H1 (cell line): ENCODE measurements around the gene NUP205. TPM values are rescaled to one million over a fixed set of nuclear protein-coding genes. Genes with fewer than 3 reads are reported as not detected.

ENCODE experiments used
- CTCF ChIA-PET: fragments of 300-600 bp; sonication (Branson Sonifier 250); formaldehyde crosslinking; loops from one replicate; lab custom pipeline; 2021; ENCODE audit not compliant: partially characterized antibody; lab: Charles Lee
- POLR2A ChIA-PET: fragments of 300-600 bp; sonication (Branson Sonifier 250); formaldehyde crosslinking; loops from one replicate; lab custom pipeline; 2021; ENCODE audit warnings: inconsistent platforms; ENCODE audit not compliant: partially characterized antibody; lab: Charles Lee
- DNase-seq, 2 experiments: peaks; one replicate each; pipeline versions ENCODE4 v3.0.0 to v3.0.0-alpha.2; 2010 to 2022; ENCODE audit warnings: low spot score in 2 of 2, low read depth in 1 of 2, mixed read lengths in 1 of 2
- FAIRE-seq: peaks from 2 replicates; lab custom pipeline; 2011; peaks lifted over from hg19 to GRCh38; lab: Jason Lieb, UNC
- H2AFZ ChIP-seq: 2 replicates; pipeline ENCODE4 v1.8.1; 2012; ENCODE audit warnings: low read length, inconsistent platforms
- H2AK5ac ChIP-seq: 2 replicates; pipeline ENCODE4 v1.6.1; 2013; ENCODE audit warnings: low read depth, low read length
- H2BK120ac ChIP-seq: replicated peaks from 2 replicates; pipeline ENCODE3; 2013; ENCODE audit warnings: low read depth, low read length, inconsistent platforms
- H2BK12ac ChIP-seq: 2 replicates; pipeline ENCODE4 v1.6.1; 2013; ENCODE audit warnings: low read depth, low read length
- H2BK15ac ChIP-seq: 2 replicates; pipeline ENCODE4 v1.6.1; 2013; ENCODE audit warnings: low read length
- H2BK20ac ChIP-seq: 2 replicates; pipeline ENCODE4 v1.6.1; 2013; ENCODE audit warnings: low read length
- H2BK5ac ChIP-seq: 2 replicates; pipeline ENCODE4 v1.6.1; 2013; ENCODE audit warnings: low read depth, low read length
- H3K14ac ChIP-seq: 2 replicates; pipeline ENCODE4 v1.6.1; 2013; ENCODE audit warnings: inconsistent platforms; ENCODE audit not compliant: insufficient read length
- H3K18ac ChIP-seq: 2 replicates; pipeline ENCODE4 v1.6.1; 2013; ENCODE audit warnings: low read length; ENCODE audit errors: extremely low read depth
- H3K23ac ChIP-seq: 2 replicates; pipeline ENCODE4 v1.6.1; 2013; ENCODE audit warnings: inconsistent platforms; ENCODE audit not compliant: insufficient read length
- H3K23me2 ChIP-seq: 2 replicates; pipeline ENCODE4 v1.6.1; 2013; ENCODE audit warnings: low read depth, low read length
- H3K27ac ChIP-seq: 2 replicates; pipeline ENCODE4 v1.6.1; 2011; ENCODE audit warnings: low read depth, low read length, inconsistent platforms
- H3K27me3 ChIP-seq, 4 experiments: replicated peaks in 1 of 4; 1 replicate in 1 of 4; 2 replicates in 3 of 4; pipeline versions ENCODE4 v1.6.1 to v1.8.1; 2011 to 2013; ENCODE audit warnings: low read length in 3 of 4, mild to moderate bottlenecking in 3 of 4, inconsistent platforms in 2 of 4, mixed read lengths in 2 of 4, moderate library complexity in 1 of 4; ENCODE audit not compliant: control insufficient read depth in 3 of 4, insufficient read depth in 3 of 4; ENCODE audit errors: extremely low read depth in 1 of 4
- H3K36me3 ChIP-seq, 4 experiments: 2 replicates each; pipeline versions ENCODE4 v1.6.1 to v1.8.1; 2011 to 2013; ENCODE audit warnings: mild to moderate bottlenecking in 4 of 4, low read length in 3 of 4, moderate library complexity in 2 of 4, control low read depth in 1 of 4, inconsistent platforms in 1 of 4; ENCODE audit not compliant: insufficient read depth in 4 of 4, control insufficient read depth in 2 of 4
- H3K4ac ChIP-seq: replicated peaks from 2 replicates; pipeline ENCODE3; 2013; ENCODE audit warnings: low read length, low read depth, mixed read lengths, inconsistent platforms; ENCODE audit not compliant: insufficient read length
- H3K4me1 ChIP-seq, 4 experiments: replicated peaks in 1 of 4; 1 replicate in 1 of 4; 2 replicates in 3 of 4; pipeline versions ENCODE4 v1.6.1 to v1.8.1; 2011 to 2013; ENCODE audit warnings: low read length in 3 of 4, inconsistent platforms in 2 of 4, mixed read lengths in 1 of 4; ENCODE audit not compliant: insufficient read depth in 4 of 4, control insufficient read depth in 3 of 4
- H3K4me2 ChIP-seq, 2 experiments: 2 replicates each; pipeline versions ENCODE4 v1.6.1 to v1.8.1; 2011 to 2013; ENCODE audit warnings: low read depth in 2 of 2, low read length in 2 of 2, control low read depth in 1 of 2, inconsistent platforms in 1 of 2, mild to moderate bottlenecking in 1 of 2; ENCODE audit not compliant: insufficient read depth in 1 of 2
- H3K4me3 ChIP-seq, 4 experiments: fragments of 200-600, 300-600 bp in 1 of 4; sonication (generic), shearing (Covaris generic), sonication (Bioruptor Twin) in 1 of 4; 2 replicates each; pipeline versions ENCODE4 v1.5.1 to v1.8.1; 2011 to 2016; ENCODE audit warnings: low read length in 4 of 4, low read depth in 3 of 4, control low read depth in 2 of 4, inconsistent platforms in 2 of 4, mild to moderate bottlenecking in 2 of 4, mixed read lengths in 1 of 4, moderate library complexity in 1 of 4; ENCODE audit not compliant: insufficient read depth in 2 of 4; ENCODE audit errors: extremely low read depth in 1 of 4
- H3K56ac ChIP-seq: replicated peaks from 2 replicates; pipeline ENCODE3; 2013; ENCODE audit warnings: low read depth, mild to moderate bottlenecking, mixed read lengths, low read length, inconsistent platforms; ENCODE audit not compliant: insufficient read length
- H3K79me1 ChIP-seq: 2 replicates; pipeline ENCODE4 v1.6.1; 2013; ENCODE audit warnings: low read depth, low read length, control low read depth
- H3K79me2 ChIP-seq, 2 experiments: 2 replicates each; pipeline versions ENCODE4 v1.6.1 to v1.8.1; 2012 to 2013; ENCODE audit warnings: low read length in 2 of 2, mild to moderate bottlenecking in 2 of 2, inconsistent platforms in 1 of 2; ENCODE audit not compliant: insufficient read depth in 2 of 2, control insufficient read depth in 1 of 2
- H3K9ac ChIP-seq, 4 experiments: replicated peaks in 1 of 4; 1 replicate in 1 of 4; 2 replicates in 3 of 4; pipeline versions ENCODE4 v1.6.1 to v1.8.1; 2011 to 2013; ENCODE audit warnings: low read depth in 3 of 4, low read length in 3 of 4, control low read depth in 2 of 4, mild to moderate bottlenecking in 2 of 4, moderate library complexity in 2 of 4, inconsistent platforms in 1 of 4; ENCODE audit errors: extremely low read depth in 1 of 4
- H3K9me3 ChIP-seq, 2 experiments: 2 replicates each; pipeline versions ENCODE4 v1.6.1 to v1.8.1; 2012 to 2013; ENCODE audit warnings: mild to moderate bottlenecking in 2 of 2, moderate library complexity in 2 of 2, control low read depth in 1 of 2, inconsistent platforms in 1 of 2, low read depth in 1 of 2, low read length in 1 of 2, mixed read lengths in 1 of 2; ENCODE audit not compliant: insufficient read depth in 2 of 2
- H4K20me1 ChIP-seq, 2 experiments: replicated peaks in 1 of 2; 2 replicates each; pipeline versions ENCODE3 to v1.8.1; 2011 to 2013; ENCODE audit warnings: inconsistent platforms in 2 of 2, low read length in 2 of 2, mild to moderate bottlenecking in 1 of 2; ENCODE audit not compliant: insufficient read depth in 2 of 2, control insufficient read depth in 1 of 2
- H4K5ac ChIP-seq: 2 replicates; pipeline ENCODE4 v1.6.1; 2013; ENCODE audit warnings: low read length, low read depth, mixed read lengths, inconsistent platforms; ENCODE audit not compliant: insufficient read length
- H4K8ac ChIP-seq: 2 replicates; pipeline ENCODE4 v1.8.0; 2013; ENCODE audit warnings: mild to moderate bottlenecking, moderate library complexity, low read length, inconsistent platforms; ENCODE audit not compliant: insufficient read depth; ENCODE audit errors: extremely low read depth
- H4K91ac ChIP-seq: replicated peaks from 2 replicates; pipeline ENCODE3; 2013; ENCODE audit warnings: low read length, mixed read lengths, inconsistent platforms; ENCODE audit not compliant: insufficient read length
- ATF2 ChIP-seq: IDR thresholded peaks from 2 replicates; pipeline ENCODE4 v1.6.1; 2012; ENCODE audit warnings: low read length, inconsistent platforms
- CHD2 ChIP-seq: IDR thresholded peaks from 2 replicates; pipeline ENCODE4 v1.6.1; 2012; ENCODE audit warnings: low read length, improper control_type of control experiment
- E2F6 ChIP-seq: IDR thresholded peaks from 2 replicates; pipeline ENCODE4 v1.6.1; 2012; ENCODE audit warnings: inconsistent platforms
- EGR1 ChIP-seq: IDR thresholded peaks from 2 replicates; pipeline ENCODE4 v1.6.1; 2011; ENCODE audit warnings: low read depth, low read length, borderline replicate concordance
- EZH2 ChIP-seq: fragments of 200-600 bp; sonication (generic); IDR thresholded peaks from 2 replicates; pipeline ENCODE4 v1.7.1; 2012; ENCODE audit warnings: low read depth, mild to moderate bottlenecking, moderate library complexity, low read length, inconsistent platforms; ENCODE audit not compliant: severe bottlenecking
- JUN ChIP-seq: IDR thresholded peaks from 2 replicates; pipeline ENCODE4 v1.6.1; 2011; ENCODE audit warnings: low read depth, mild to moderate bottlenecking, improper control_type of control experiment, low read length
- POLR2AphosphoS5 ChIP-seq: IDR thresholded peaks from 2 replicates; pipeline ENCODE4 v1.6.1; 2011; ENCODE audit warnings: low read depth, low read length
- SAP30 ChIP-seq: fragments of 300-600 bp; sonication (generic); IDR thresholded peaks from 2 replicates; pipeline ENCODE4 v1.7.1; 2012; ENCODE audit warnings: low read length, moderate library complexity, mild to moderate bottlenecking, inconsistent platforms; ENCODE audit not compliant: insufficient read depth, insufficient replicate concordance
- SIX5 ChIP-seq: IDR thresholded peaks from 2 replicates; pipeline ENCODE4 v1.6.1; 2011; ENCODE audit warnings: mild to moderate bottlenecking, low read depth, low read length
- WGBS, 2 experiments: shearing (Covaris generic) in 1 of 2; methylation state at CpG; one replicate each; pipeline versions ENCODE4 v1.1.6 to v1.1.7; 2013 to 2015; ENCODE audit warnings: low lambda C conversion rate in 2 of 2, mixed read lengths in 2 of 2, inconsistent platforms in 1 of 2, low coverage in 1 of 2, missing lambda C conversion rate in 1 of 2; ENCODE audit not compliant: insufficient replicate concordance in 2 of 2, insufficient coverage in 1 of 2, insufficient read length in 1 of 2; ENCODE audit errors: extremely low coverage in 1 of 2, missing lambda C conversion rate in 1 of 2; 5-methylcytosine and 5-hydroxymethylcytosine counted together
- polyA plus RNA-seq, 7 experiments: library from polyadenylated mRNA; depleted of rRNA in 3 of 7; stranded (reverse) in 5 of 7; unstranded in 2 of 7; fragments of >200 nt in 5 of 7; fragments of 200-250 nt in 2 of 7; gene quantifications; 1 replicate in 5 of 7; 2 replicates in 1 of 7; 4 replicates in 1 of 7; pipeline versions ENCODE4 v1.2.1 to v1.2.3, GENCODE V29; 2011 to 2013; ENCODE audit warnings: missing spikeins in 2 of 7, mixed read lengths in 2 of 7
- total RNA-seq: library from RNA; stranded (reverse); fragmentation: NEBNext Ultra II Directional; extraction: Animal tissue kit (Norgen Biotek cat#: 25700); gene quantifications from 2 replicates; pipeline ENCODE4 v1.2.1, GENCODE V29; 2021
- TF ChIP-seq, protein P1 (sequence below): IDR thresholded peaks from 2 replicates; pipeline ENCODE4 v1.6.1; 2011; ENCODE audit warnings: low read length, improper control_type of control experiment

NUP205 gene
- total and polyA plus RNA-seq, 2 of the 8 experiments (the other 6 are each of a cell fraction or from before 2014, with no cell fraction given) = 148 to 216 TPM

- H2AK5ac ChIP-seq = no peak overlapping the region
- TF ChIP-seq JUN = no peak
- TF ChIP-seq EGR1 = no peak
- TF ChIP-seq SIX5 = no peak
- TF ChIP-seq EZH2 = no peak
- no peak for TF ChIP-seq SAP30
- TF ChIP-seq E2F6 = no peak
- TF ChIP-seq ATF2 = no peak
- no peak for TF ChIP-seq POLR2AphosphoS5
- TF ChIP-seq, protein P1, sequence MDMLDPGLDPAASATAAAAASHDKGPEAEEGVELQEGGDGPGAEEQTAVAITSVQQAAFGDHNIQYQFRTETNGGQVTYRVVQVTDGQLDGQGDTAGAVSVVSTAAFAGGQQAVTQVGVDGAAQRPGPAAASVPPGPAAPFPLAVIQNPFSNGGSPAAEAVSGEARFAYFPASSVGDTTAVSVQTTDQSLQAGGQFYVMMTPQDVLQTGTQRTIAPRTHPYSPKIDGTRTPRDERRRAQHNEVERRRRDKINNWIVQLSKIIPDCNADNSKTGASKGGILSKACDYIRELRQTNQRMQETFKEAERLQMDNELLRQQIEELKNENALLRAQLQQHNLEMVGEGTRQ = no peak
- no peak for TF ChIP-seq CHD2
These were observed 40.7 kb upstream of the NUP205 start for GRCh38 chr7:135517060-135517459.

More at GRCh38 chr7:135517060-135517459, 40.7 kb upstream of the NUP205 start:
- Histone ChIP-seq H3K4me3 (no peak overlapping the region), H2AFZ (no peak overlapping the region), H2BK5ac (no peak overlapping the region), H3K79me2 (no peaks in the 10 kb centered on the region), H2BK15ac (no peak overlapping the region), H3K4me2 (no peak overlapping the region), H4K91ac (no peak overlapping the region), H3K4ac (no peak overlapping the region), H3K56ac (no peak overlapping the region), H3K23me2 (no peaks in the 10 kb centered on the region), H3K27me3 (no peaks in the 10 kb centered on the region), H3K79me1 (no peaks in the 10 kb centered on the region), H3K36me3 (no peaks in the 10 kb centered on the region), H2BK20ac (no peak overlapping the region), H3K9me3 (no peaks in the 10 kb centered on the region), H3K4me1 (no peaks in the 10 kb centered on the region), H3K27ac (no peak overlapping the region), H4K8ac (no peak overlapping the region), H3K23ac (no peak overlapping the region), H2BK12ac (no peak overlapping the region), H2BK120ac (no peak overlapping the region), H3K9ac (no peak overlapping the region), H3K18ac (no peak overlapping the region), H3K14ac (no peak overlapping the region), H4K20me1 (no peaks in the 10 kb centered on the region), H4K5ac (no peak overlapping the region)
- ChIA-PET CTCF (no interaction called here), POLR2A (no interaction called here)
- 90% methylated on average over 3 of the region's 3 CpGs; no CpG with 5 or more reads in 1 of the 2 experiments for WGBS, 2 experiments
- FAIRE-seq = no peak
- no peak for DNase-seq
